PFSK-1 (cell line): ENCODE measurements around the gene MUS81.

Experiments used
- FOXP2 ChIP-seq: optimal IDR thresholded peaks from 2 replicates; pipeline ENCODE3; 2011; ENCODE audit warnings: borderline replicate concordance, control low read depth, inconsistent platforms; ENCODE audit not compliant: insufficient read depth; ENCODE audit errors: extremely low read length, extremely low read depth
- POLR2AphosphoS5 ChIP-seq: IDR thresholded peaks from 2 replicates; pipeline ENCODE4 v1.6.1; 2012; ENCODE audit warnings: low read depth, mild to moderate bottlenecking, control low read depth, low read length, moderate library complexity
- SIN3A ChIP-seq: IDR thresholded peaks from 2 replicates; pipeline ENCODE4 v1.6.1; 2012; ENCODE audit warnings: mild to moderate bottlenecking, low read length, moderate library complexity, borderline replicate concordance; ENCODE audit not compliant: insufficient read depth
- TAF1 ChIP-seq: IDR thresholded peaks from 2 replicates; pipeline ENCODE4 v1.6.1; 2012; ENCODE audit warnings: low read length, control low read depth, borderline replicate concordance; ENCODE audit not compliant: insufficient read depth
- TF ChIP-seq, protein P1 (sequence below), 2 experiments: IDR thresholded peaks; 2 replicates each; pipeline versions ENCODE4 v1.6.1 to v1.8.0; 2011 to 2012; ENCODE audit warnings: low read depth in 2 of 2, low read length in 2 of 2, control low read depth in 1 of 2, inconsistent platforms in 1 of 2, mild to moderate bottlenecking in 1 of 2, moderate library complexity in 1 of 2; ENCODE audit not compliant: insufficient read depth in 1 of 2

The MUS81 gene

DNA sequence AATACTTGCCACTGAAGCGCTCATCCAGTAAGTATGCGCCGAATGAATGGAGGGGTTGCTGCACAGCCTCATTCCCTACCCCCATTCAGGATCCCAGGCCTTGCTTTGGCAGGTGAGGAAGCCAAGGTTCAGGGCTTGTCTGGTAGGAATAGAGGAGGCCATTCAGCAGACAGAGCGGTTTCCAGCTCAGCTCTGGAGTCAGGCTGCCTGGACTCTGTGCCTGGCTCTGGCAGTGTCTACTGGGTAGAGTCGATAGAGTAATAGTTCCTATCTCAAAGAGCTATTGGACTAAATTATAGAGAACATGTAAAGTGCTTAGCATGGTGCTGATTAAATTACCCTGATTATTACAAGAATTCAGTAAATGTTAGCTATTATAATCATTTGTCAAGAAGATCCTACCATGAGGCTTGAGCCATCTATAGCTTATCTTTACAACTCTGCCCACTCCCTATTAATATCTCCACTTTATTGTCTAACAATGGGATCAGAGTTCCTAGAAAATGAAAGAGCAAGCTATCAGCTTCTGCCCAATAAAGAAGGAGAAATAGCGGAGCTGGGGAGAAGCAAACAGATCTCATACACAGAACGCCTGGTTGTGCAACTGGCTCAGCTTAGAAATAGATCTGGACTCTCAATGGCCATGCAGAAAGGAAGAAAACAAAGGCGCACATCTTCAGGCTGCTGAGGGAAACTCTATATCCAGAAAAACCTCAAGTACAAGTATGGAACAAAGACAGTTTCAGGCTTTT is 33.1 kb upstream of the MUS81 start:
- no peak for TF ChIP-seq POLR2AphosphoS5
- TF ChIP-seq, protein P1, sequence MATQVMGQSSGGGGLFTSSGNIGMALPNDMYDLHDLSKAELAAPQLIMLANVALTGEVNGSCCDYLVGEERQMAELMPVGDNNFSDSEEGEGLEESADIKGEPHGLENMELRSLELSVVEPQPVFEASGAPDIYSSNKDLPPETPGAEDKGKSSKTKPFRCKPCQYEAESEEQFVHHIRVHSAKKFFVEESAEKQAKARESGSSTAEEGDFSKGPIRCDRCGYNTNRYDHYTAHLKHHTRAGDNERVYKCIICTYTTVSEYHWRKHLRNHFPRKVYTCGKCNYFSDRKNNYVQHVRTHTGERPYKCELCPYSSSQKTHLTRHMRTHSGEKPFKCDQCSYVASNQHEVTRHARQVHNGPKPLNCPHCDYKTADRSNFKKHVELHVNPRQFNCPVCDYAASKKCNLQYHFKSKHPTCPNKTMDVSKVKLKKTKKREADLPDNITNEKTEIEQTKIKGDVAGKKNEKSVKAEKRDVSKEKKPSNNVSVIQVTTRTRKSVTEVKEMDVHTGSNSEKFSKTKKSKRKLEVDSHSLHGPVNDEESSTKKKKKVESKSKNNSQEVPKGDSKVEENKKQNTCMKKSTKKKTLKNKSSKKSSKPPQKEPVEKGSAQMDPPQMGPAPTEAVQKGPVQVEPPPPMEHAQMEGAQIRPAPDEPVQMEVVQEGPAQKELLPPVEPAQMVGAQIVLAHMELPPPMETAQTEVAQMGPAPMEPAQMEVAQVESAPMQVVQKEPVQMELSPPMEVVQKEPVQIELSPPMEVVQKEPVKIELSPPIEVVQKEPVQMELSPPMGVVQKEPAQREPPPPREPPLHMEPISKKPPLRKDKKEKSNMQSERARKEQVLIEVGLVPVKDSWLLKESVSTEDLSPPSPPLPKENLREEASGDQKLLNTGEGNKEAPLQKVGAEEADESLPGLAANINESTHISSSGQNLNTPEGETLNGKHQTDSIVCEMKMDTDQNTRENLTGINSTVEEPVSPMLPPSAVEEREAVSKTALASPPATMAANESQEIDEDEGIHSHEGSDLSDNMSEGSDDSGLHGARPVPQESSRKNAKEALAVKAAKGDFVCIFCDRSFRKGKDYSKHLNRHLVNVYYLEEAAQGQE (IDR thresholded peaks at IDR 0.05; ENCODE audit: insufficient read depth in 1 of 2, low read depth in 2 of 2, low read length in 2 of 2) = no peak
- TF ChIP-seq FOXP2 = no peak
- no peak for TF ChIP-seq TAF1
- no peak for TF ChIP-seq SIN3A

DNA sequence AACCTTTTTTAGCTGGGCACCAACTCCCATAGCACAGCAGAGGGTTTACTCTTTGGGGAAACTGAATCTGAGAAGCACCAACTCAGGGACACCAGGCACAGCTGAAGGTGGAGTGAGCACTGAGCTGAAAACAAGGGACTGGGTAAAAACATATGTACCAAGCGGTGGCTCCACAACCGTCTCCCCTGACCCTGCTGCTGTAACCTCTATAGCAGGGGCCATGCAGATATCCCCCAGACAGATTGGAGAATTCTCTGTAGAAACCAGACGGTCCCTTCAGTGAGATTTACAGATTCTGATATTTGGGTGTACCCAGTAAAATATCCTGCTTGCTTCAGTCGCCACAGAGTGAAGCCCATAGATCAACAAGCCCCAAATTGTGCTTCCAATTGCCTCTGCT is 30.8 kb upstream of the MUS81 start:
- TF ChIP-seq, protein P1 (IDR thresholded peaks at IDR 0.05; ENCODE audit: insufficient read depth in 1 of 2, low read depth in 2 of 2, low read length in 2 of 2) = no peak
- TF ChIP-seq FOXP2 (no peak), SIN3A (no peak), POLR2AphosphoS5 (no peak), TAF1 (no peak)

DNA sequence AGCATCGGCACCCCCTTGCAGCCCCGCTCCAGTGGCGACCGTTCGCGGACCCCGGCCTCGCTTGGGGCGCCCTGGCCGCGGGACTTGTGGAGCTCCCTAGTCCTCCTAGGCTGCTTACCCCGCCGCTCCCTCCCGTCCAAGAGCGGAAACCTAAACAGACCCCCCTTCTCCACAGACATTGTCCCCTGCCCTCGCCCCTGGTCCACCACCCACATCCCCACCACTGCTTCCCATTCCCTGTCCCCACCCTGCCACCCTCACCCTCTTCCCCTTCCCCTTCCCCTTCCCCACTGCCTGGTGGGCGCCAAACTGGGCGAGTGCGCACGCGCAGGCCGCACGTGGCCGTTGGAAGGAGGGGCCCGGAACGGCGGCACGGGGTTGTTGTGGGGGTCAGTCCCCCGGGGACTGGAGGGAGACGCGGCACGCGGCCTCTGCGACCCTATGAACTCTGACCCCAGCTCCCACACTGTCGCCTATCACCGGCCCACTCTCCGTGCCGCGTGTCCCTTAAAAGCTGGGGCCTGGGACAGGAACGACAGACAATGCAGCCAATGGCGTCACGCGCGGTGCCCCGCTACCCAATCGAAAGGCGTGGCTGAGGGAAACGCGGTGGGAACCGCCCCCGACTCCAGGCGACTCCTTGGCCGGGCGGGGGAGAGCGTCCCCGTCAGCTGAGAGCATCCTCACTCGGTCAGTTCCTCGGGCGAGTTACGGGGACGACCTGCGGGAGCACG is 26.8 kb upstream of the MUS81 start, which contains the start of gene SNX32:
Gene SNX32, plus strand, starts transcription at position 667 of the 734 bp plus-strand sequence. CDS start 103 bp downstream, outside the sequence.
- TF ChIP-seq TAF1 = no peak
- TF ChIP-seq POLR2AphosphoS5 = no peak
- TF ChIP-seq, protein P1 (IDR thresholded peaks at IDR 0.05; ENCODE audit: insufficient read depth in 1 of 2, low read depth in 2 of 2, low read length in 2 of 2) = no peak
- TF ChIP-seq FOXP2 = no peak
- no peak for TF ChIP-seq SIN3A

DNA sequence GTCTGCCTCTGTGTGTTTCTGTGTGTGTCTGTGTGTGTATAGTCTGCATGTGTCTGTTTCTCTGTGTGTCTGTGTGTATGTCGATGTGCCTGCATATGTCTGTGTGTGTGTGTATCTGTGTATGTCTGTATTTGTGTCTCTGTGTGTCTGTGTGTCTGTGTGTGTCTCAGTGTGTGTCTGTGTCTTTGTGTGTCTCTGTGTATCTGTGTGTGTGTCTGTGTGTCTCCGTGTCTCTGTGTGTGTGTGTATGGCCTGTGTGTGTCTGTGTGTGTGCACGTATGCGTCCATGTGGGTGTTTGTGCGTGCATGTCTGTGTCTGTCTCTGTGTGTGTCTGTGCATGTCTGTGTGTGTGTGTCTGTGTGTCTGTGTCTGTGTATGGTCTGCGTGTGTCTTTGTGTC is 26.0 kb upstream of the MUS81 start:
- TF ChIP-seq FOXP2 (no peak), TAF1 (no peak), SIN3A (no peak), POLR2AphosphoS5 (no peak)
- TF ChIP-seq, protein P1 (IDR thresholded peaks at IDR 0.05; ENCODE audit: insufficient read depth in 1 of 2, low read depth in 2 of 2, low read length in 2 of 2) = no peak
